Omental fat pad (tissue), 4 donors: ENCODE results near the gene ZNF594. TPM values are rescaled to one million over a fixed set of nuclear protein-coding genes. Genes with fewer than 3 reads are reported as not detected.
"Not testable (repeated sequence)": the region's sequence is repeated elsewhere in the genome, so short reads cannot be mapped to it uniquely, and the experiment has no call there.

Experiments used
- ATAC-seq: fragments of 150-250 bp; one replicate; pipeline ENCODE4 v1.9.1; 2016; ENCODE audit warnings: mild to moderate bottlenecking, moderate library complexity; ENCODE audit not compliant: low FRiP score
- DNase-seq: peaks from one replicate; pipeline ENCODE4 v3.0.0-alpha.2; 2019; ENCODE audit warnings: low spot score
- total RNA-seq, 4 donors: library from RNA; depleted of rRNA; stranded (reverse); fragments of >200 nt; gene quantifications; one replicate each; pipeline ENCODE4 v1.1.0, GENCODE V29; 2016
- TF ChIP-seq, protein P1 (sequence below), 3 donors: fragments of 450-650 bp; IDR thresholded peaks; one replicate each; pipeline ENCODE4 v1.5.1; 2016 to 2017; ENCODE audit warnings: antibody characterized with exemption in 3 of 3, mild to moderate bottlenecking in 3 of 3, moderate library complexity in 2 of 3

Gene ZNF594
- total RNA-seq, 4 donors from 2014 or later, result 7.0 to 21.6 (median 8.9) TPM

DNA sequence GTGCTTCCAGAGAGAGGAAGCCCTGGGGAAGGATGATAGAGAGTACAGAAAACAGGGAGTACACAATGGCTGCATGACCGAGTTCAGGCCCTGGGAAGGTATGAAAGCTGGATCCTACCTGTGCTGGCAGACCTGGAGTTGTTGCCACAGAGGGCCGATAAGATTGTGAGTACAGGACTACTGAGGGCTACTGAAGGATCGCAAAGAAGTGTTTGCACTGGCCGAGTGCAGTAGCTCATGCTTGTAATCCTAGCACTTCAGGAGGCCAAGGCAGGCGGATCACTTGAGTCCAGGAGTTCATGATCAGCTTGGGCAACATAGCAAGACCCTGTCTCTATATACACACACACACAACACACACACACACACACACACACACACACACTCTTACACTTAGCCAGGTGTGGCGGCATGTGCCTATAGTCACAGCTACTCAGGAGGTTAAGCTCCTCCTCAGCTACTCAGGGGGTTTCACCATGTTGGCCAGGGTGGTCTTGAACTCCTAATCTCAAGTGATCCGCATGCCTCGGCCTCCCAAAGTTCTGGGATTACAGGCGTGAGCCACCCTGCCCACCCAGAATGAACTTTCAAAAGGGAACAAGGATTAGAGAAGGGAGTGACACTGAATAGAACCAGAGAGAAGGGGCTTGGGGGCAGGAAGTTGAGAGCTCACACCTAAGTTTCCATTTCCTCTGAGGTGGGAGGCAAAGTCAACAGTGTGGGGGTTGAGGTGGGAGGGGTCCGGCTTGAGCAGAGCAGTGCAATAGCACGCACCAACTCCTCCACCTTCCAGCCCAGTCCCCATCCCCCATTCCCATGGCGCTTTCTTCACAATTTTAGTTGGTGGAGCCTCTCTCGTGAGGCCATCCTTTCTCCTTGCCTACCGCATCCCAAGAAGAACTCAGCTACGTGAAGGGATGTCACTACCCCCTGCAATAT lies 35.5 kb upstream of the ZNF594 start:
- ATAC-seq (no peak), DNase-seq (no peak)
- TF ChIP-seq, protein P1, sequence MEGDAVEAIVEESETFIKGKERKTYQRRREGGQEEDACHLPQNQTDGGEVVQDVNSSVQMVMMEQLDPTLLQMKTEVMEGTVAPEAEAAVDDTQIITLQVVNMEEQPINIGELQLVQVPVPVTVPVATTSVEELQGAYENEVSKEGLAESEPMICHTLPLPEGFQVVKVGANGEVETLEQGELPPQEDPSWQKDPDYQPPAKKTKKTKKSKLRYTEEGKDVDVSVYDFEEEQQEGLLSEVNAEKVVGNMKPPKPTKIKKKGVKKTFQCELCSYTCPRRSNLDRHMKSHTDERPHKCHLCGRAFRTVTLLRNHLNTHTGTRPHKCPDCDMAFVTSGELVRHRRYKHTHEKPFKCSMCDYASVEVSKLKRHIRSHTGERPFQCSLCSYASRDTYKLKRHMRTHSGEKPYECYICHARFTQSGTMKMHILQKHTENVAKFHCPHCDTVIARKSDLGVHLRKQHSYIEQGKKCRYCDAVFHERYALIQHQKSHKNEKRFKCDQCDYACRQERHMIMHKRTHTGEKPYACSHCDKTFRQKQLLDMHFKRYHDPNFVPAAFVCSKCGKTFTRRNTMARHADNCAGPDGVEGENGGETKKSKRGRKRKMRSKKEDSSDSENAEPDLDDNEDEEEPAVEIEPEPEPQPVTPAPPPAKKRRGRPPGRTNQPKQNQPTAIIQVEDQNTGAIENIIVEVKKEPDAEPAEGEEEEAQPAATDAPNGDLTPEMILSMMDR (IDR thresholded peaks at IDR 0.05), result no peak

DNA sequence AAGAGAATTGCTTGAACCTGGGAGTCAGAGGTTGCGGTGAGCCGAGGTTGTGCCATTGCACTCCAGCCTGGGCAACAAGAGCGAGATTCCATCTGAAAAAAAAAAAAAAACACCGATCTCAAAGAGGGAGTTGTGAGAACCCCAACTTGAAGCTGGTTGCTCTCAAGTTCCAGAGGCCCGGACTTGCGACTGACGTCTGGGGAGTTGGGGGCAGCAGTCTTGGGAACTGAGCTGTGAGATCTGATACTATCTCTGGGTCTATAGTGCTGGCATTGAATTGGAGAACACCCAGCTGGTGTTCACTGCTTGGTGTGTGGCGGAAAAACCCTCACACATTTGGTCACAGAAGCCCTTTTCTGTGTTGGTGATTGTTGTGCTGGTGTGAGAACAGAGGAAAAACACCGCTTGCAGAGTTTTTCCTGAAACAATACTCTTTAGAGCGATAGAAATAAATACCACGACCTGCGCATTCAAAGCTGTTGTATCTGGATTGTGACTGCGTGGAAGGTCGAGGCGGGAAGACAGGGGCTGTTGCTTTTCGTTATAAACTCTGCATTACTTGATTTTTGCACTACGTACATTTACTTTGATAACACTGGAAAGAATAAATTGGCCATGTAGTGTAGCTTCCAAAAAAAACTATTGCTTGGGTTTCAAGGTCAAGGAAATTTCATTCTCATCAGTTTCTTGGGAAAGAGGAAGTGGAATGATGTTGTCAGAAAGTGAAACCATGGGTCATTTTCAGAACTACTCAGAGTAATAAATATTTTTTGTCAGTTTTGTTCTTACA lies 34.2 kb upstream of the ZNF594 start:
- ATAC-seq (no peak), DNase-seq (no peak)
- TF ChIP-seq, protein P1 (IDR thresholded peaks at IDR 0.05), result no peak

DNA sequence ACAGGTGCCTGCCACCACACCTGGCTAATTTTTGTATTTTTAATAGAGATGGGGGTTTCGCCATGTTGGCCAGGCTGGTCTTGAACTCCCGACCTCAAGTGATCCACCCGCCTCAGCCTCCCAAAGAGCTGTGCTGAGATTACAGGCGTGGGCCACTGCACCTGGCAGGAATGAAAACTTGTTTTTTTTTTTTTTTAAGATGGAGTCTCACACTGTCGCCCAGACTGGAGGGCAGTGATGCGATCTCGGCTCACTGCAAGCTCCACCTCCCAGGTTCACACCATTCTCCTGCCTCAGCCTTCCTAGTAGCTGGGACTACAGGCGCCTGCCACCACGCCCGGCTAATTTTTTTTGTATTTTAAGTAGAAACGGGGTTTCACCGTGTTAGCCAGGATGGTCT lies 30.2 kb upstream of the ZNF594 start:
- DNase-seq, ATAC-seq: not testable (repeated sequence)

GRCh38 chr17:5220074-5220473 lies 28.4 kb upstream of the ZNF594 start:
- DNase-seq (no peak), ATAC-seq (no peak)
- TF ChIP-seq, protein P1 (IDR thresholded peaks at IDR 0.05), result no peak

- no peak for DNase-seq
- no peak for ATAC-seq
- TF ChIP-seq, protein P1 (IDR thresholded peaks at IDR 0.05), result no peak
Measured at GRCh38 chr17:5219536-5219935, 27.9 kb upstream of the ZNF594 start.

DNA sequence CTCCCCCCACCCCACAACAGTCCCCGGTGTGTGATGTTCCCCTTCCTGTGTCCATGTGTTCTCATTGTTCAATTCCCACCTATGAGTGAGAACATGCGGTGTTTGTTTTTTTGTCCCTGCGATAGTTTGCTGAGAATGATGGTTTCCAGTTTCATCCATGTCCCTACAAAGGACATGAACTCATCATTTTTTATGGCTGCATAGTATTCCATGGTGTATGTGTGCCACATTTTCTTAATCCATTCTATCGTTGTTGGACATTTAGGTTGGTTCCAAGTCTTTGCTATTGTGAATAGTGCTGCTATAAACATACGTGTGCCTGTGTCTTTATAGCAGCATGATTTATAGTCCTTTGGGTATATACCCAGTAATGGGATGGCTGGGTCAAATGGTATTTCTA lies 25.9 kb upstream of the ZNF594 start:
- DNase-seq, ATAC-seq: not testable (repeated sequence)

- TF ChIP-seq, protein P1 (IDR thresholded peaks at IDR 0.05), result no peak
- no peak for ATAC-seq
Measured at GRCh38 chr17:5211458-5211857, 19.8 kb upstream of the ZNF594 start.

More at GRCh38 chr17:5211458-5211857, 19.8 kb upstream of the ZNF594 start:
- DNase-seq, result no peak
